ENCODE data around the gene RECK.

Gene RECK

GRCh38 chr9:36137392-36138004, 100.8 kb downstream of the RECK start:
- no peak for DNase-seq (ENCODE audit: low read depth in 2 of 2)

- DNase-seq (ENCODE audit: low read depth in 2 of 2) = no peak
Observed at GRCh38 chr9:36138496-36138895, 101.8 kb downstream of the RECK start.

- no peak for DNase-seq (ENCODE audit: low read depth in 2 of 2)
Observed at GRCh38 chr9:36138901-36139300, 102.2 kb downstream of the RECK start.

- peak in 1 of 2 donors; percentile 12 for DNase-seq (ENCODE audit: low read depth in 2 of 2)
Observed at GRCh38 chr9:36140086-36141084, 103.7 kb downstream of the RECK start.

- DNase-seq (ENCODE audit: low read depth in 2 of 2) = no peak
Observed at GRCh38 chr9:36141288-36141687, 104.6 kb downstream of the RECK start.

- DNase-seq (ENCODE audit: low read depth in 2 of 2) = no peak
Observed at GRCh38 chr9:36141761-36142160, 105.0 kb downstream of the RECK start.

GRCh38 chr9:36142510-36143244, 106.0 kb downstream of the RECK start:
- DNase-seq (ENCODE audit: low read depth in 2 of 2) = no peak

GRCh38 chr9:36143245-36143641, 106.5 kb downstream of the RECK start:
- DNase-seq (ENCODE audit: low read depth in 2 of 2) = no peak

GRCh38 chr9:36144309-36145232, 107.9 kb downstream of the RECK start:
- no peak for DNase-seq (ENCODE audit: low read depth in 2 of 2)

- no peak for DNase-seq (ENCODE audit: low read depth in 2 of 2)
Observed at GRCh38 chr9:36145970-36146369, 109.3 kb downstream of the RECK start.

- no peak for DNase-seq (ENCODE audit: low read depth in 2 of 2)
Observed at GRCh38 chr9:36146651-36147050, 109.9 kb downstream of the RECK start.

GRCh38 chr9:36147441-36148175, 110.9 kb downstream of the RECK start:
- DNase-seq (ENCODE audit: low read depth in 2 of 2) = no peak

GRCh38 chr9:36148311-36149051, 111.8 kb downstream of the RECK start:
- DNase-seq (ENCODE audit: low read depth in 2 of 2) = peak; percentile 56 to 59

GRCh38 chr9:36149197-36149596, 112.5 kb downstream of the RECK start:
- DNase-seq (ENCODE audit: low read depth in 2 of 2) = no peak

- DNase-seq (ENCODE audit: low read depth in 2 of 2) = no peak
Observed at GRCh38 chr9:36150574-36151315, 114.0 kb downstream of the RECK start.

- DNase-seq (ENCODE audit: low read depth in 2 of 2) = peak; percentile 76 to 78
Observed at GRCh38 chr9:36151316-36152210, 114.8 kb downstream of the RECK start.

- no peak for DNase-seq (ENCODE audit: low read depth in 2 of 2)
Observed at GRCh38 chr9:36152741-36153438, 116.2 kb downstream of the RECK start.

Measured in stimulated activated CD4-positive, alpha-beta T cell treated with anti-CD3 and anti-CD28 coated beads, Interleukin-15, amount 100 ng/mL, for 48 hours (primary cell).